BE2C (cell line): Measurements from ENCODE around the gene SASH1.

Experiments
- DNase-seq: peaks from one replicate; pipeline ENCODE4 v3.0.0-alpha.2; 2020
- H3K27me3 ChIP-seq: fragments of 250-450 bp; sonication (Bioruptor Pico); 2 replicates; pipeline ENCODE4 v1.5.1; 2020; ENCODE audit warnings: mild to moderate bottlenecking
- H3K36me3 ChIP-seq: fragments of 250-450 bp; sonication (Bioruptor Pico); 2 replicates; pipeline ENCODE4 v1.5.1; 2020; ENCODE audit warnings: mild to moderate bottlenecking
- H3K4me1 ChIP-seq: fragments of 250-450 bp; sonication (Bioruptor Pico); 2 replicates; pipeline ENCODE4 v1.5.1; 2020
- H3K4me3 ChIP-seq: 2 replicates; pipeline ENCODE4 v1.5.1; 2011; ENCODE audit warnings: low read depth, low read length
- H3K9me3 ChIP-seq: fragments of 250-450 bp; sonication (Bioruptor Pico); 2 replicates; pipeline ENCODE4 v1.5.1; 2020
- CTCF ChIP-seq: IDR thresholded peaks from 2 replicates; pipeline ENCODE4 v1.5.1; 2012; ENCODE audit warnings: mild to moderate bottlenecking, low read depth, low read length

The SASH1 gene

DNA sequence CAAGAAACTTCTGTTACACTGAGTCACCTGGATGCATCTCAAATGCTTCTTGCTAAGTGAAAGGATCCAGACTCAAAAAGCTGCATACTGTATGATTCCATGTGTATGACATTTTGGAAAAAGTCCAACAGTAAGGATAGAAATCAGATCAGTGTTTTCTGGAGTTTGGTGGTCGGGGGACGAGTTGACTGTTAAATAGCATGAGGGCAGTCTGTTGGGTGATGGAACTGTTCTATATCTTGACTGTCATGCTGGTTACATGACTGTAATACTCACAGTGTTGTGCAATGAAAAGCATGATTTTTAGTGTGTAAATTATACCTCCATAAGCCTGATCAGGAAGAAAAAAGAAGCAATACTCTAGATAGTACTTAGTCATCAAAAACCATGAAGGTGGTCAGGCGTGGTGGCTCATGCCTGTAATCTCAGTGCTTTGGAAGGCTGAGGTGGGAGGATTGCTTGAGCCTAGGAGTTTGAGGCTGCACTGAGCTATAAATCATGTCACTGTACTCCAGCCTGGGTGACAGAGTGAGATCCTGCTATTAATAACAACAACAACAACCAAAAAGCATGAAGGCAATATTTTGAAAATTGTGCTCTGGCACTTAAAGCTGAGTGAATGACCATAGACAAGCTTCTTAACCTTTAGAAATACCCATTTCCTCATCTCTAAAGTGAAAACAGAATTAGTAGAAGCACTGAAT, 30.5 kb upstream of the SASH1 start:
- no peak for TF ChIP-seq CTCF
- Histone ChIP-seq H3K27me3 (no peaks in the 10 kb centered on the region), H3K36me3 (no peaks in the 10 kb centered on the region), H3K4me3 (no peak overlapping the region), H3K4me1 (no peaks in the 10 kb centered on the region), H3K9me3 (no peaks in the 10 kb centered on the region)
- DNase-seq, result no peak

- Histone ChIP-seq H3K4me1 (no peaks in the 10 kb centered on the region), H3K9me3 (no peaks in the 10 kb centered on the region), H3K36me3 (no peaks in the 10 kb centered on the region), H3K4me3 (no peak overlapping the region), H3K27me3 (no peaks in the 10 kb centered on the region)
- TF ChIP-seq CTCF, result no peak
- DNase-seq, result no peak
Measured at GRCh38 chr6:148313488-148313887, 29.1 kb upstream of the SASH1 start.

GRCh38 chr6:148316308-148316707, 26.3 kb upstream of the SASH1 start:
- no peak overlapping the region for H3K4me3 ChIP-seq
- H3K4me1 ChIP-seq, result no peaks in the 10 kb centered on the region
- H3K36me3 ChIP-seq, result no peaks in the 10 kb centered on the region
- H3K27me3 ChIP-seq, result no peaks in the 10 kb centered on the region
- no peak for TF ChIP-seq CTCF
- DNase-seq, result no peak
- H3K9me3 ChIP-seq, result no peaks in the 10 kb centered on the region; the same call in 1 of the 2 replicates

- no peaks in the 10 kb centered on the region for H3K27me3 ChIP-seq
- no peak overlapping the region for H3K4me3 ChIP-seq
- no peak for TF ChIP-seq CTCF
- no peaks in the 10 kb centered on the region for H3K36me3 ChIP-seq
- no peaks in the 10 kb centered on the region; the same call in 1 of the 2 replicates for H3K9me3 ChIP-seq
- H3K4me1 ChIP-seq, result no peaks in the 10 kb centered on the region
- no peak for DNase-seq
Measured at GRCh38 chr6:148317051-148317450, 25.6 kb upstream of the SASH1 start.

DNA sequence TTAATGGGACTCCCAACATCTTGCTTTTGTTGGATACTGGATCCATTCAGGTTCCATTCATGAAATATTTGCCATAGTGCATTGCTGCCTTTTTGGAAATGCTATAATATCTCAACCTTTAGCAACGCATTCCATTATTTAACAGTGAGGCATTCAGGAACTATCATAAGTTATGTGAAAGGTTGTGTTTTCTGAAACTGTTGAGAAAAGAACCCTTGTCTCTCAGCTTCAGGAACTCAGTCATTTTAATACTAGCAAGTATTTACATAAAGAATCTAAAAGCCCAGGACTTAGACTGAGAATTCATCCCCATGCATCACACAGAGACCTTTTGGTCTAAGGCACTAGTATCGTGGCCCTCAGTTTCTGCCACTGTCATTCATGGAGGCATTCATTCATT, 24.9 kb upstream of the SASH1 start:
- no peak overlapping the region for H3K4me3 ChIP-seq
- no peak for TF ChIP-seq CTCF
- H3K36me3 ChIP-seq, result no peaks in the 10 kb centered on the region
- no peaks in the 10 kb centered on the region for H3K4me1 ChIP-seq
- no peaks in the 10 kb centered on the region; the same call in 1 of the 2 replicates for H3K9me3 ChIP-seq
- no peaks in the 10 kb centered on the region for H3K27me3 ChIP-seq
- no peak for DNase-seq

GRCh38 chr6:148322704-148323103, 19.9 kb upstream of the SASH1 start:
- Histone ChIP-seq H3K4me1 (no peaks in the 10 kb centered on the region), H3K9me3 (no peaks in the 10 kb centered on the region; the same call in 1 of the 2 replicates), H3K4me3 (no peak overlapping the region), H3K27me3 (no peaks in the 10 kb centered on the region), H3K36me3 (no peaks in the 10 kb centered on the region)
- TF ChIP-seq CTCF, result no peak
- DNase-seq, result no peak
